ENCODE results near the gene TPPP2. TPM values are rescaled to one million over a fixed set of nuclear protein-coding genes. Genes with fewer than 3 reads are reported as not detected.

Gene TPPP2
- total and polyA plus RNA-seq, 8 donors: 0.23 to 0.59 (median 0.46) TPM; not detected in 5

DNA sequence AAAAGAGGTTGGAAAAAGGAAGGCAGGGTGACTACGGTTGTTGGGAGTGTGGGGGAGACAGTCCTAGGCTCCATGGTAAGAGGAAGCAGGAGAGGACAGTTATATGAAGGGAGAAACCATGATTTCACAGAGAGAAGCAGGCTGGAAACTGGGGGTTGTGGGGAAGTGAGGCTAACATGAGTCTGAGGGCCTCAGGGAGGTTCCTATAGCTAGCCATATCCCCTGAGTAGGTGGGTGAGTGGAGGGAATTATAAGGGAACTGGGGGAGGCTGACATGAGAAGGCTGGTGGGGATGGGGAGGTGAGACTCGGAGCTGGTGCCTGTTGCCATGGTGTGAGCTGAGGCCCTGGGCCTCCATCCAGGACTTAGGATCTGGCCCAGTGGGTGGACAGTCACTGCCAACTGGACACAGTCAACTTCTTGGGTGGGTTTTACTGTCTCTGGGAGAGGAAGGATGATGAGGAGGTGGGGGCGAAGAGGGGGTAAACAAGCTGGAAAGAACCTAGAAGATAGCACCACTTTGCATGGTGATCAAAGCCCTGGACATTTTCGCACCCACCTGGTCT lies 3.2 kb downstream of the TPPP2 start:
- TF ChIP-seq, protein P1, sequence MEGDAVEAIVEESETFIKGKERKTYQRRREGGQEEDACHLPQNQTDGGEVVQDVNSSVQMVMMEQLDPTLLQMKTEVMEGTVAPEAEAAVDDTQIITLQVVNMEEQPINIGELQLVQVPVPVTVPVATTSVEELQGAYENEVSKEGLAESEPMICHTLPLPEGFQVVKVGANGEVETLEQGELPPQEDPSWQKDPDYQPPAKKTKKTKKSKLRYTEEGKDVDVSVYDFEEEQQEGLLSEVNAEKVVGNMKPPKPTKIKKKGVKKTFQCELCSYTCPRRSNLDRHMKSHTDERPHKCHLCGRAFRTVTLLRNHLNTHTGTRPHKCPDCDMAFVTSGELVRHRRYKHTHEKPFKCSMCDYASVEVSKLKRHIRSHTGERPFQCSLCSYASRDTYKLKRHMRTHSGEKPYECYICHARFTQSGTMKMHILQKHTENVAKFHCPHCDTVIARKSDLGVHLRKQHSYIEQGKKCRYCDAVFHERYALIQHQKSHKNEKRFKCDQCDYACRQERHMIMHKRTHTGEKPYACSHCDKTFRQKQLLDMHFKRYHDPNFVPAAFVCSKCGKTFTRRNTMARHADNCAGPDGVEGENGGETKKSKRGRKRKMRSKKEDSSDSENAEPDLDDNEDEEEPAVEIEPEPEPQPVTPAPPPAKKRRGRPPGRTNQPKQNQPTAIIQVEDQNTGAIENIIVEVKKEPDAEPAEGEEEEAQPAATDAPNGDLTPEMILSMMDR (IDR thresholded peaks at IDR 0.05): no peak
- DNase-seq: no peak

DNA sequence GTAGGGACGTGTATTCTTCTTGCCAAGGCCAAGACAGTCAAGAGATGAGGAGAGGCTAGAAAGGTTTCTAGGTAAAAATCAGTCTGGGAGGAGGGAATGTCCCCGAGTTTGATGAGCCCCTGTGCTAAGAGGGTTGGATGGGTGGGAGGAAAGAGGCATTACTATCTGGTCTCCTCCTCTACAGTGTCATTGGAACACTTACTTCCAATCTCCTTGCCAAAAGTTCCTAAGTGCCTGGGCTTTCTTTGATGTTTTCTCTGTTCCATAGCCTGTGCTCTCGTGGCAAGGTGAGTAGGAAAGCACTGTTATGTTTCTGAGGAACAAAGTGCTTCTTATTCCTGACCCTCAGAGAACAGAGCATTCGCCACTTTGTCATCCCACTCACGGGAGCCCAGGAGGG lies 4.7 kb downstream of the TPPP2 start, which contains the start of gene RNASE13:
RNASE13 (minus strand) TSS at position 101 of the 400 bp plus-strand sequence. CDS start 519 bp downstream, outside the sequence.
- no peak for FAIRE-seq

More for the DNA sequence above, 3.2 kb downstream of the TPPP2 start:
- no peaks in the 10 kb centered on the region for H3K9me3 ChIP-seq
- H3K4me1 ChIP-seq: peaks cover 0 to 1% (median 0%) of the 10 kb centered on the region in 3 donors
- H3K27me3 ChIP-seq: no peaks in the 10 kb centered on the region
- WGBS, 2 donors: 88 to 91% methylated on average over 4 of the region's 4 CpGs
- intact Hi-C loops (cut with DNase I): no loop called here
- ATAC-seq (no peak), FAIRE-seq (no peak)
- H3K36me3 ChIP-seq: no peaks in the 10 kb centered on the region
- H3K27ac ChIP-seq: no peak overlapping the region
- no peak overlapping the region for H3K4me3 ChIP-seq

DNA sequence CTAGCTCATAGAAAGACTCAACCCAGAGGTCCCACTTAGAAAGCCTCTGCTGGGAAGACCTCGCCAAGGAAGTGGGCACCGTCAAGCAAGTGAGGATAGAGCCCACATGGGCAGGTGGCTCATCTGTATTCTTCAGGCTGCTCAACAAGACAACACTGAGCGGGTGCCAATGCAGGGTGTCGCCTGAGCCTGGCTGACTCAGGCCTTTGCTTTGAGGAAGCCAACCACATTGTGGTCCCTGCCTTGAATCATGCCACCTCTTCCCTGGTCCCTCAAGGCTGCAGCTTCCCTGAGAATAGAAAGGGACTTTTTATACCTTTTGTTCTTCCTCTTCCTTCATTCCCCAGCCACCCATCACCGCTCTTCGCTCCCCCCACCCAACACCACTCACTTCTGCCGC lies 6.7 kb downstream of the TPPP2 start:
- ATAC-seq: no peak
- WGBS, 2 donors: 93 to 95% methylated on average over 7 of the region's 7 CpGs
- Histone ChIP-seq H3K27me3 (no peaks in the 10 kb centered on the region), H3K4me3 (no peak overlapping the region), H3K36me3 (no peaks in the 10 kb centered on the region), H3K4me1 (peaks cover 7 to 10% (median 10%) of the 10 kb centered on the region in 3 donors), H3K27ac (no peak overlapping the region), H3K9me3 (no peaks in the 10 kb centered on the region)
- intact Hi-C loops (cut with DNase I): no loop called here
- TF ChIP-seq, protein P1 (IDR thresholded peaks at IDR 0.05): no peak
- no peak for FAIRE-seq
- DNase-seq: no peak

More for the DNA sequence above, 4.7 kb downstream of the TPPP2 start, which contains the start of gene RNASE13:
- ATAC-seq (no peak), DNase-seq (no peak)
- intact Hi-C loops (cut with DNase I): no loop called here
- no peaks in the 10 kb centered on the region for H3K27me3 ChIP-seq
- TF ChIP-seq, protein P1 (IDR thresholded peaks at IDR 0.05): no peak
- H3K4me1 ChIP-seq: peaks cover 6 to 7% (median 6%) of the 10 kb centered on the region in 3 donors
- no peaks in the 10 kb centered on the region for H3K36me3 ChIP-seq
- H3K9me3 ChIP-seq: no peaks in the 10 kb centered on the region
- 79 to 82% methylated on average over 5 of the region's 5 CpGs for WGBS, 2 donors
- no peak within 1 kb of the TSS for H3K27ac ChIP-seq
- H3K4me3 ChIP-seq: no peak within 1 kb of the TSS

DNA sequence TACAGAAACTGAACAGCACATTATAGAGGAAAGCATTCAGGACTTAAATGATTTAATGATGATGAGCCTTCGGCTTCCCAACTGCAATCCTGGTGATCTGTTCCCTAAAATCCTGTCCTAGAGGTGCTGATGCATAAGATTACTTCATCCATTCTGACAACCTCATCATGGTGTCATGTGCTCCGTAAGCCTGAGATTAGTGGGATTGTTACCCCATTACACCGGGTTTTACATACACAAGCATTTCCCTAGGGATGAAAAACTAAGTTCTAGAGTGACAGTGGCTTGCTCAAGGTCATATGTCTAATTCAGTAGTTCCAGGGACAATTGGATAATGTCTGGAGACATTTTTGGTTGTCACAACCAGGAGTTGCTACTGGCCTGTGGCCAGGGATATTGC lies 7.1 kb downstream of the TPPP2 start:
- no peaks in the 10 kb centered on the region for H3K27me3 ChIP-seq
- H3K4me1 ChIP-seq: peaks cover 7 to 10% (median 10%) of the 10 kb centered on the region in 3 donors
- DNase-seq (no peak), ATAC-seq (no peak), FAIRE-seq (no peak)
- WGBS, 2 donors: 87% methylated on average over 3 of the region's 3 CpGs
- H3K4me3 ChIP-seq: no peak overlapping the region
- H3K9me3 ChIP-seq: no peaks in the 10 kb centered on the region
- H3K36me3 ChIP-seq: no peaks in the 10 kb centered on the region
- TF ChIP-seq, protein P1 (IDR thresholded peaks at IDR 0.05): no peak
- no peak overlapping the region for H3K27ac ChIP-seq
- intact Hi-C loops (cut with DNase I): no loop called here
